ENCODE measurements around the gene CEACAM1.

GRCh38 chr19:42544146-42544545 lies 15.9 kb upstream of the CEACAM1 start:
- TF ChIP-seq YY1 (IDR thresholded peaks at IDR 0.05; ENCODE audit: insufficient read depth, insufficient read length) (no peak), SUZ12 (IDR thresholded peaks at IDR 0.05; ENCODE audit: extremely low read depth, insufficient read depth, insufficient read length) (no peak)

All from NT2/D1 (cell line).